Activated naive CD8-positive, alpha-beta T cell treated with anti-CD3 and anti-CD28 coated beads, Interleukin-2, amount 50 U/mL, for 16 hours (primary cell): ENCODE measurements around the gene ICAM1.
"Not testable (repeated sequence)": the region's sequence is repeated elsewhere in the genome, so short reads cannot be mapped to it uniquely, and the experiment has no call there.

ENCODE experiments used
- DNase-seq: peaks from one replicate; pipeline ENCODE4 v3.0.0-alpha.2; 2020; ENCODE audit warnings: low read depth, low spot score

Gene ICAM1, protein sequence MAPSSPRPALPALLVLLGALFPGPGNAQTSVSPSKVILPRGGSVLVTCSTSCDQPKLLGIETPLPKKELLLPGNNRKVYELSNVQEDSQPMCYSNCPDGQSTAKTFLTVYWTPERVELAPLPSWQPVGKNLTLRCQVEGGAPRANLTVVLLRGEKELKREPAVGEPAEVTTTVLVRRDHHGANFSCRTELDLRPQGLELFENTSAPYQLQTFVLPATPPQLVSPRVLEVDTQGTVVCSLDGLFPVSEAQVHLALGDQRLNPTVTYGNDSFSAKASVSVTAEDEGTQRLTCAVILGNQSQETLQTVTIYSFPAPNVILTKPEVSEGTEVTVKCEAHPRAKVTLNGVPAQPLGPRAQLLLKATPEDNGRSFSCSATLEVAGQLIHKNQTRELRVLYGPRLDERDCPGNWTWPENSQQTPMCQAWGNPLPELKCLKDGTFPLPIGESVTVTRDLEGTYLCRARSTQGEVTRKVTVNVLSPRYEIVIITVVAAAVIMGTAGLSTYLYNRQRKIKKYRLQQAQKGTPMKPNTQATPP

GRCh38 chr19:10270616-10271394 lies at the start of gene ICAM1:
ICAM1 (plus strand) TSS chr19:10271120; CDS start chr19:10271160, 40 bp downstream.
- peak; percentile 41 for DNase-seq

GRCh38 chr19:10222201-10222890 lies 48.6 kb upstream of the ICAM1 start:
- DNase-seq: no peak

GRCh38 chr19:10223488-10224213 lies 47.3 kb upstream of the ICAM1 start:
- no peak for DNase-seq

DNA sequence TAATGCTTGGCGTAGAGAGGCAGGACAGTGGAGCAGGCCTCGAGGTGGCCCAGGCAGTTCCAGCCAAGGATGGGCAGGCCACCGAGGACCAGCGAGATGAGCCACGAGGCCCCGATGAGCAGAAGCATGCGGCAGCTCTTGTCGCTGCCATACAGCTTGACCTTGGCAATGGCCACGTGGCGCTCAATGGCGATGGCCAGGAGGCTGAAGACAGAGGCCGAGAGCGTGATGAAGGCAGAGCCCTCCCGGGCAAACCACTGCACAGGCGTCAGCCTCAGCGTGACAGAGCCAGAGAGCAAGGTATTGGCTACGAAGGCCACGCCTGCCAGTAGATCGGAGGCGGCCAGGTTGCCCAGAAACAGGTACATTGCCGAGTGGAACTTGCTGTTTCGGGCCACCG lies 46.6 kb upstream of the ICAM1 start:
- DNase-seq: no peak

- DNase-seq: no peak
Observed at GRCh38 chr19:10226021-10226375, 44.9 kb upstream of the ICAM1 start.

- DNase-seq: no peak
Observed at GRCh38 chr19:10226376-10227025, 44.4 kb upstream of the ICAM1 start.

- DNase-seq: no peak
Observed at GRCh38 chr19:10227026-10227971, 43.6 kb upstream of the ICAM1 start.

- DNase-seq: no peak
Observed at GRCh38 chr19:10228393-10228792, 42.5 kb upstream of the ICAM1 start.

DNA sequence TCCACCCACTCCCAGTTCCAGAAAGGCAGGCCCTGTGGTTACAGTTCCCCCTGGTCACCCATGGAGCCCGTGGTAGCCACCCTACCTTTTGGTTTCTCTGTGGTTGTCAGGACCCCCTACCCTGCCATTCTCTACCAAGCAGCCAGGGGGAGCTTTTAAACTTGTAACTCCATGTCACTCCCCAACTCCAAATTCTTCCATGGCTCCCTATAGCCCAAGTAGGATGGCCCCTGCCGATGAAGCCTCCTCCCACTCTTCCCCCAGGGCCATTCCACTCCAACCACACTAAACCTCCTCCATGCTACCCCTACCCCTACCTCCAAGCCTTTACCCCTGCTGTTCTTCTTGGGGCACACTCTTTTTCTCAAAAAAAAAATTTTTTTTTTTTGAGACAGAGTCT lies 42.0 kb upstream of the ICAM1 start:
- DNase-seq: no peak

DNA sequence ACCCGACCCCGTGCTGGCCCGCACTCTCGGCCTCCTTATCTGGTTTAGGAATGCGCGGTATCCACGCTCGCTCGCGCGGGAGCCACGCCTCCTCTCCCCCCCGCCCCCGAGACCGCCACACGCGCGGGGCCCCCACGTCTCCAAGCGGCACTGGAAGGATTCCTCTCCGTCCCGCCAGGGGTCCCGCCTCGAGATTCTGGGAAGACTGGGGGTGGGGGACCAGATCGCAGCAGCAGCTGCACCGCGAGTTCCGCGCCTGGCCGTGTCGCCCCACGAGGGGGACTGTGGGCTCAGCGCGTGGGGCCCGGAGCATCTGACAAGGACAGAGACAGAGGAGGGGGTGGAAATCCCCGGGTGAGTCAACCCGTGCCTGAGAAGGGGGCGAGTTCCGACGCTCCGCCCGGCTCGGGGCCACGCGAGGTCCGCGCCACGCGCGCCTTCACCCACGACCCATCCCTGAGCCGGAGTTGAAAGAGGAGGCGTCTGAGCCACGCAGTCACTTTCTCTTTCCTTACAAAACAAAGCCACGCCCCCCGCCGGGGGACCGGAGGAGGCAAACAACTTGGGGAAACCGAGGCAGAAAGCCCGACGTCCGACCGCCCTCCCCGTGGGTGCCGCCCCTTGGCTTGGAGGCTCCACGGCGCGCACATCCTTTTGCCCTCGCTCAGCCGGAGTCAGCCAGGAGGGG lies 40.6 kb upstream of the ICAM1 start:
- peak; percentile 42 for DNase-seq

DNA sequence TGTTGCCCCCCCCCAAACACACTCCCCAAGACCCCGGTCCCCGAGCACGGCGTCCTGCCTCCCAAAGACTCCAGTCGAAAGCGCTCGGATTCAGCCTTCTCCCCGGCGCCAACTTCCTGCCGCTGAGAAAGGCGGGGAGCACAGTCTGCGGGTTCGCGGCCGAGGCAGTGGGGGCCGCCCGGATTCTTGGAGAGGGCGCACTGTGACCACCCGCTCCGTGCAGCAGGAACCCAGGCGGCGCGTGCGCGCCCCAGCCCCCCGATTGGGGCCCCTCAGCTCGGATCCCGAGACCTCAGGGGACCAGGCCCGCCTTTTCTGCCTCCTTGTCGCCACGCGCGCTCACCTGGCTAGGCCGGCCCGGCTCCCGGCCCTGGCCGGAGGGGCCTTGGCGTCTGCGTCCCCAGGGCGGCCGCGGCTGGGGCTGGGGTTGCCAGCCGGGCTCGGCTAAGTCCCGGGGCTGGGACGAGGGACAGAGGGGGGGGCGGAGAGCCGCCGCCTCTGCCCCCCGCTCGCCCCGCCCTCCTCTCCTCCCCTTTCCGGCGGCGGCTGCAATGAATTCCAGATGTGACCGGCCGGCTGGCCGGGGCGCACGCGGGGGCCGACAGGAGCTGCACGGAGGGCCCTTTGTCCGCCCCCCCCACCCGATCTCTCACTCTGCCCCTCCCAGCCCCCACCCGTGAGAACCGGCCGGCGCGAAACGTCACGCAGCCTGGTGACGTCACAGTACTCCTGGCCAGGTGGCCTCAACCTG lies 39.9 kb upstream of the ICAM1 start, which contains the start of gene S1PR2:
TSS of gene S1PR2 (minus strand) at position 471 of the 751 bp plus-strand sequence. CDS start 6,426 bp downstream, outside the sequence.
- peak; percentile 37 for DNase-seq

- no peak for DNase-seq
Observed at GRCh38 chr19:10231612-10232228, 39.2 kb upstream of the ICAM1 start.

DNA sequence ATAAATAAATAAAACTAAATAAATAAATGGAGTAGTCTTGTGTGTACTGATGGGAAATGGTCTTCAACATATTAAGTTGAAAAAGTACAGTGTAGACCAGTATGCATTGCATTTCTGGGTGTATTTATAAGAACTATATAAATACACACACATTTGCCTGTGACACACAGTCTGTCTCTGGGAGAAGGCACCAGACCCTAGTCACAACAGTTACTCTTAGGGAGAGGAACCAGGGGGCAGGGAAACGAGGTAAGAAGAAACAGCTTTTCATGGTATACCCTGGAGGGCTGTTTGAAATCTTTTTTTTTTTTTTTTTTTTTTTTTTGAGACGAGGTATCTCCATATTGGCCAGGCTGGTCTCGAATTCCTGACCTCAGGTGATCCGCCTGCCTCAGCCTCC lies 37.0 kb upstream of the ICAM1 start:
- no peak for DNase-seq

GRCh38 chr19:10235003-10235402 lies 35.9 kb upstream of the ICAM1 start:
- DNase-seq: no peak

GRCh38 chr19:10235409-10235808 lies 35.5 kb upstream of the ICAM1 start:
- not testable (repeated sequence) for DNase-seq

DNA sequence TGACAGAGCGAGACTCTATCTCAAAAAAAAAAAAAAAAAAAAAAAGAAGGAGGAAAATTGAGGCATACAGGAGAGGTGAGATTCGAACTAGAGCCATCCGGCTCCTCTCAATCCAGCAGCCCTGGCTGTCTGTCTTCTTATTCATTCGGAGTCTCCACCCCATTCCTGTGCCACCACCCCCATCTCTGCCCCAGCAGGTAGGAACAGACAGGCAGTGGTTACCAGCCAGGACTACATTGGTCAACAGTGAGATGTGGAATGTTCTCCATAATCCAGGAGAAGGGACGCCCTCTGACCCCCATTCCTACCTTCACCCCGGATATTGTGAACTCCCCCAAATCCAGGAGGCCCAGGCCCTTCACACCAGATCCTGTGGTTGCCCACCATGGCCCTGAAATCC lies 33.2 kb upstream of the ICAM1 start:
- no peak for DNase-seq

GRCh38 chr19:10238172-10238783 lies 32.6 kb upstream of the ICAM1 start:
- no peak for DNase-seq
